ENCODE results near the gene TMPRSS13. TPM values are rescaled to one million over a fixed set of nuclear protein-coding genes. Genes with fewer than 3 reads are reported as not detected.

The TMPRSS13 gene
- total RNA-seq, 5 donors from 2014 or later (not counting 1 experiment from before 2014, with no cell fraction given): 2.1 to 4.7 (median 3.7) TPM

GRCh38 chr11:117941976-117942654 lies 12.9 kb upstream of the TMPRSS13 start:
- Mint-ChIP-seq H3K36me3 (peaks cover 5% of the 10 kb centered on the region), H3K4me3 (no peak overlapping the region), H3K27ac (no peak overlapping the region), H3K9me3 (no peaks in the 10 kb centered on the region), H3K4me1 (peaks cover 14 to 30% (median 18%) of the 10 kb centered on the region in 3 donors), H3K27me3 (no peaks in the 10 kb centered on the region)
- CTCF ChIA-PET: interaction anchor here (0.7 to 1.4 kb wide), 4 partner anchors 7 to 135 kb away, joined by 3 to 4 read pairs (median 3); no protein-coding TSS in a partner anchor
- 97% methylated on average over 4 of the region's 6 CpGs for WGBS (ENCODE audit: insufficient coverage)
- Histone ChIP-seq H3K27me3 (replicated peaks in 1 of 2; ENCODE audit: control insufficient read depth in 2 of 2, extremely low read depth in 1 of 2, insufficient read depth in 2 of 2, low read length in 1 of 2) (peaks cover 0 to 9% of the 10 kb centered on the region in 2 experiments), H3K27ac (ENCODE audit: low read length) (no peak overlapping the region), H3K4me3 (ENCODE audit: control insufficient read depth in 1 of 2, extremely low read depth in 1 of 2, low read length in 1 of 2) (no peak overlapping the region), H3K36me3 (ENCODE audit: control insufficient read depth in 2 of 2, extremely low read depth in 1 of 2, insufficient read depth in 1 of 2, low read length in 1 of 2) (no peaks in the 10 kb centered on the region), H3K4me1 (ENCODE audit: control insufficient read depth in 1 of 2, extremely low read depth in 1 of 2, insufficient read depth in 2 of 2, low read length in 2 of 2) (peaks cover 2 to 10% of the 10 kb centered on the region in 2 experiments), H3K9me3 (no peaks in the 10 kb centered on the region)
- ATAC-seq (replicated peaks in 1 of 4): no peak
- no peak for DNase-seq
- POLR2A ChIA-PET: interaction anchor here in 1 of 2 donors (0.6 kb wide), 1 partner anchor 1461 kb away, joined by 9 read pairs; no protein-coding TSS in a partner anchor

- no peaks in the 10 kb centered on the region for H3K9me3 Mint-ChIP-seq
- Histone ChIP-seq H3K4me3 (ENCODE audit: control insufficient read depth in 1 of 2, extremely low read depth in 1 of 2, low read length in 1 of 2) (no peak overlapping the region), H3K27ac (ENCODE audit: low read length) (no peak overlapping the region), H3K36me3 (ENCODE audit: control insufficient read depth in 2 of 2, extremely low read depth in 1 of 2, insufficient read depth in 1 of 2, low read length in 1 of 2) (no peaks in the 10 kb centered on the region), H3K4me1 (ENCODE audit: control insufficient read depth in 1 of 2, extremely low read depth in 1 of 2, insufficient read depth in 2 of 2, low read length in 2 of 2) (peaks cover 0 to 4% of the 10 kb centered on the region in 2 experiments), H3K27me3 (replicated peaks in 1 of 2; ENCODE audit: control insufficient read depth in 2 of 2, extremely low read depth in 1 of 2, insufficient read depth in 2 of 2, low read length in 1 of 2) (peaks cover 0 to 9% of the 10 kb centered on the region in 2 experiments), H3K9me3 (no peaks in the 10 kb centered on the region)
- no peak overlapping the region for H3K4me3 Mint-ChIP-seq
- 100% methylated on average over 2 of the region's 4 CpGs for WGBS (ENCODE audit: insufficient coverage)
- H3K36me3 Mint-ChIP-seq: peaks cover 5% of the 10 kb centered on the region
- H3K4me1 Mint-ChIP-seq: peaks cover 8 to 23% (median 13%) of the 10 kb centered on the region in 3 donors
- no peak for ATAC-seq (replicated peaks in 1 of 4)
- ChIA-PET CTCF (interaction anchor here in 1 of 2 donors (0.7 kb wide), 1 partner anchor 18 kb away, joined by 3 read pairs; no protein-coding TSS in a partner anchor), POLR2A (interaction anchor here in 1 of 2 donors (0.6 kb wide), 1 partner anchor 1462 kb away, joined by 9 read pairs; no protein-coding TSS in a partner anchor)
- no peak overlapping the region for H3K27ac Mint-ChIP-seq
- H3K27me3 Mint-ChIP-seq: no peaks in the 10 kb centered on the region
- DNase-seq: no peak
Measured at GRCh38 chr11:117941163-117941707, 12.0 kb upstream of the TMPRSS13 start.

- peaks cover 8 to 20% (median 13%) of the 10 kb centered on the region in 3 donors for H3K4me1 Mint-ChIP-seq
- WGBS (ENCODE audit: insufficient coverage): 100% methylated on average over 5 of the region's 8 CpGs
- peaks cover 0 to 9% of the 10 kb centered on the region in 2 experiments for H3K27me3 ChIP-seq (replicated peaks in 1 of 2; ENCODE audit: control insufficient read depth in 2 of 2, extremely low read depth in 1 of 2, insufficient read depth in 2 of 2, low read length in 1 of 2)
- ATAC-seq (replicated peaks in 1 of 4) (no peak), DNase-seq (no peak)
- H3K36me3 ChIP-seq (ENCODE audit: control insufficient read depth in 2 of 2, extremely low read depth in 1 of 2, insufficient read depth in 1 of 2, low read length in 1 of 2): no peaks in the 10 kb centered on the region
- H3K27ac Mint-ChIP-seq: no peak overlapping the region
- peaks cover 0 to 4% of the 10 kb centered on the region in 2 experiments for H3K4me1 ChIP-seq (ENCODE audit: control insufficient read depth in 1 of 2, extremely low read depth in 1 of 2, insufficient read depth in 2 of 2, low read length in 2 of 2)
- no peak overlapping the region for H3K4me3 Mint-ChIP-seq
- POLR2A ChIA-PET: no interaction called here
- no peak overlapping the region for H3K27ac ChIP-seq (ENCODE audit: low read length)
- CTCF ChIA-PET: no interaction called here
- H3K4me3 ChIP-seq (ENCODE audit: control insufficient read depth in 1 of 2, extremely low read depth in 1 of 2, low read length in 1 of 2): no peak overlapping the region
- H3K36me3 Mint-ChIP-seq: peaks cover 5% of the 10 kb centered on the region
- H3K9me3 ChIP-seq: no peaks in the 10 kb centered on the region
- no peaks in the 10 kb centered on the region for H3K9me3 Mint-ChIP-seq
- no peaks in the 10 kb centered on the region for H3K27me3 Mint-ChIP-seq
Measured at GRCh38 chr11:117940736-117941135, 11.5 kb upstream of the TMPRSS13 start.

GRCh38 chr11:117936973-117937372 lies 7.8 kb upstream of the TMPRSS13 start:
- DNase-seq (no peak), ATAC-seq (replicated peaks in 1 of 4) (no peak)
- Mint-ChIP-seq H3K27ac (no peak overlapping the region), H3K4me3 (no peak overlapping the region), H3K9me3 (no peaks in the 10 kb centered on the region), H3K27me3 (no peaks in the 10 kb centered on the region), H3K36me3 (no peaks in the 10 kb centered on the region), H3K4me1 (peaks cover 13 to 21% (median 18%) of the 10 kb centered on the region in 3 donors)
- no peaks in the 10 kb centered on the region for H3K9me3 ChIP-seq
- ChIA-PET CTCF (interaction anchor here in 1 of 2 donors (1.1 kb wide), 1 partner anchor 113 kb away, joined by 3 read pairs; no protein-coding TSS in a partner anchor), POLR2A (no interaction called here)
- H3K36me3 ChIP-seq (ENCODE audit: control insufficient read depth in 2 of 2, extremely low read depth in 1 of 2, insufficient read depth in 1 of 2, low read length in 1 of 2): no peaks in the 10 kb centered on the region
- H3K27me3 ChIP-seq (replicated peaks in 1 of 2; ENCODE audit: control insufficient read depth in 2 of 2, extremely low read depth in 1 of 2, insufficient read depth in 2 of 2, low read length in 1 of 2): peaks cover 0 to 9% of the 10 kb centered on the region in 2 experiments
- H3K4me3 ChIP-seq (ENCODE audit: control insufficient read depth in 1 of 2, extremely low read depth in 1 of 2, low read length in 1 of 2): no peak overlapping the region
- no CpG with 5 or more reads among the region's 6 CpGs for WGBS (ENCODE audit: insufficient coverage)
- peaks cover 0 to 7% of the 10 kb centered on the region in 2 experiments for H3K4me1 ChIP-seq (ENCODE audit: control insufficient read depth in 1 of 2, extremely low read depth in 1 of 2, insufficient read depth in 2 of 2, low read length in 2 of 2)
- no peak overlapping the region for H3K27ac ChIP-seq (ENCODE audit: low read length)

- Histone ChIP-seq H3K27ac (ENCODE audit: low read length) (no peak overlapping the region), H3K27me3 (replicated peaks in 1 of 2; ENCODE audit: control insufficient read depth in 2 of 2, extremely low read depth in 1 of 2, insufficient read depth in 2 of 2, low read length in 1 of 2) (peaks cover 0 to 4% of the 10 kb centered on the region in 2 experiments), H3K4me3 (ENCODE audit: control insufficient read depth in 1 of 2, extremely low read depth in 1 of 2, low read length in 1 of 2) (no peak overlapping the region), H3K4me1 (ENCODE audit: control insufficient read depth in 1 of 2, extremely low read depth in 1 of 2, insufficient read depth in 2 of 2, low read length in 2 of 2) (peaks cover 15 to 29% of the 10 kb centered on the region in 2 experiments), H3K9me3 (no peaks in the 10 kb centered on the region), H3K36me3 (ENCODE audit: control insufficient read depth in 2 of 2, extremely low read depth in 1 of 2, insufficient read depth in 1 of 2, low read length in 1 of 2) (no peaks in the 10 kb centered on the region)
- WGBS (ENCODE audit: insufficient coverage): 79% methylated on average over 17 of the region's 19 CpGs
- Mint-ChIP-seq H3K4me1 (peaks cover 36 to 44% (median 41%) of the 10 kb centered on the region in 3 donors), H3K4me3 (no peak overlapping the region), H3K27ac (no peak overlapping the region), H3K9me3 (no peaks in the 10 kb centered on the region), H3K27me3 (no peaks in the 10 kb centered on the region), H3K36me3 (no peaks in the 10 kb centered on the region)
- ATAC-seq (replicated peaks in 1 of 4) (no peak), DNase-seq (no peak)
- ChIA-PET POLR2A (no interaction called here), CTCF (interaction anchor here in 1 of 2 donors (1.0 to 1.4 kb wide), 2 partner anchors 8 to 12 kb away, joined by 3 to 4 read pairs; no protein-coding TSS in a partner anchor)
Measured at GRCh38 chr11:117934526-117935307, 5.5 kb upstream of the TMPRSS13 start.

- ATAC-seq (replicated peaks in 1 of 4) (no peak), DNase-seq (no peak)
- H3K27me3 Mint-ChIP-seq: no peaks in the 10 kb centered on the region
- H3K4me1 Mint-ChIP-seq: peaks cover 42 to 50% (median 46%) of the 10 kb centered on the region in 3 donors
- H3K4me3 Mint-ChIP-seq: no peak overlapping the region
- H3K36me3 ChIP-seq (ENCODE audit: control insufficient read depth in 2 of 2, extremely low read depth in 1 of 2, insufficient read depth in 1 of 2, low read length in 1 of 2): no peaks in the 10 kb centered on the region
- no peak overlapping the region for H3K4me3 ChIP-seq (ENCODE audit: control insufficient read depth in 1 of 2, extremely low read depth in 1 of 2, low read length in 1 of 2)
- H3K4me1 ChIP-seq (ENCODE audit: control insufficient read depth in 1 of 2, extremely low read depth in 1 of 2, insufficient read depth in 2 of 2, low read length in 2 of 2): peaks cover 21 to 37% of the 10 kb centered on the region in 2 experiments
- no peak overlapping the region for H3K27ac Mint-ChIP-seq
- H3K36me3 Mint-ChIP-seq: no peaks in the 10 kb centered on the region
- peaks cover 0 to 4% of the 10 kb centered on the region in 2 experiments for H3K27me3 ChIP-seq (replicated peaks in 1 of 2; ENCODE audit: control insufficient read depth in 2 of 2, extremely low read depth in 1 of 2, insufficient read depth in 2 of 2, low read length in 1 of 2)
- H3K9me3 ChIP-seq: no peaks in the 10 kb centered on the region
- no peak overlapping the region for H3K27ac ChIP-seq (ENCODE audit: low read length)
- H3K9me3 Mint-ChIP-seq: no peaks in the 10 kb centered on the region
- ChIA-PET CTCF (no interaction called here), POLR2A (no interaction called here)
- 48% methylated on average over 3 of the region's 5 CpGs for WGBS (ENCODE audit: insufficient coverage)
Measured at GRCh38 chr11:117933930-117934329, 4.7 kb upstream of the TMPRSS13 start.
